Kidney (tissue), 14 donors: Measurements from ENCODE around the gene TRPV5. TPM values are rescaled to one million over a fixed set of nuclear protein-coding genes. Genes with fewer than 3 reads are reported as not detected.
A peak's percentile ranks its signal among the peaks of the same experiment; 100 is the strongest.

ENCODE experiments used
- DNase-seq, 5 donors: peaks; one replicate each; pipeline ENCODE4 v3.0.0-alpha.2; 2013 to 2020
- FAIRE-seq: peaks from 2 replicates; lab custom pipeline; 2012; peaks lifted over from hg19 to GRCh38; lab: Jason Lieb, UNC
- H3K27ac ChIP-seq, 2 donors: one replicate each; pipeline ENCODE4 v1.7.0; 2013; ENCODE audit warnings: low read depth in 2 of 2, low read length in 2 of 2, inconsistent platforms in 1 of 2
- H3K27me3 ChIP-seq: one replicate; pipeline ENCODE4 v1.7.1; 2013; ENCODE audit warnings: low read length, inconsistent platforms; ENCODE audit not compliant: control insufficient read depth, insufficient read depth
- H3K36me3 ChIP-seq, 3 donors: one replicate each; pipeline versions ENCODE4 v1.7.0 to v1.7.1; 2013; ENCODE audit warnings: low read length in 3 of 3, control low read depth in 1 of 3, inconsistent platforms in 1 of 3; ENCODE audit not compliant: insufficient read depth in 3 of 3, control insufficient read depth in 2 of 3
- H3K4me1 ChIP-seq, 3 donors: one replicate each; pipeline versions ENCODE4 v1.7.0 to v1.7.1; 2013; ENCODE audit warnings: low read length in 3 of 3, inconsistent platforms in 1 of 3, low read depth in 1 of 3; ENCODE audit not compliant: control insufficient read depth in 2 of 3, insufficient read depth in 2 of 3
- H3K4me3 ChIP-seq, 3 donors: one replicate each; pipeline versions ENCODE4 v1.7.0 to v1.8.1; 2013; ENCODE audit warnings: low read length in 3 of 3, control low read depth in 1 of 3, inconsistent platforms in 1 of 3
- H3K9ac ChIP-seq, 3 donors: one replicate each; pipeline versions ENCODE4 v1.7.0 to v1.7.1; 2013; ENCODE audit warnings: low read length in 3 of 3, control low read depth in 1 of 3, inconsistent platforms in 1 of 3
- H3K9me3 ChIP-seq, 3 donors: one replicate each; pipeline versions ENCODE4 v1.7.0 to v1.7.1; 2013; ENCODE audit warnings: low read length in 3 of 3, control low read depth in 1 of 3, inconsistent platforms in 1 of 3; ENCODE audit not compliant: control insufficient read depth in 2 of 3, insufficient read depth in 1 of 3
- CTCF ChIP-seq: IDR thresholded peaks from 3 replicates; pipeline ENCODE4 v1.5.1; 2012; ENCODE audit warnings: mild to moderate bottlenecking, moderate library complexity, borderline replicate concordance; ENCODE audit not compliant: insufficient read depth; ENCODE audit errors: extremely low read depth
- intact Hi-C: fragments of 100-400 bp; cut with DNase I; formaldehyde crosslinking; loops from one replicate; pipeline ENCODE4 v1.11.1; 2022
- polyA plus RNA-seq: library from polyadenylated mRNA; stranded (reverse); fragments of 350-450 nt; fragmentation: Illumina TruSeq; extraction: RNeasy Lipid Tissue Mini Kit (QIAGEN cat#74804); gene quantifications from one replicate; pipeline ENCODE4 v1.2.3, GENCODE V29; 2014; ENCODE audit warnings: low read depth, low replicate concordance; ENCODE audit not compliant: insufficient read depth
- total RNA-seq: library from RNA; stranded (reverse); fragmentation: NEBNext Ultra II Directional; extraction: Animal tissue kit (Norgen Biotek cat#: 25700); gene quantifications from one replicate; pipeline ENCODE4 v1.2.1, GENCODE V29; 2021
- donor health status: control.
- donor health status: control.
- donor health status: control.
- donor health status: control.
- donor health status: control.
- donor health status: DM: yes; HTN: yes; CAD: no.
- donor health status: Normal renal cell carcinoma (clear cell type).

The TRPV5 gene
- total and polyA plus RNA-seq, 2 donors from 2014 or later = 1.3 to 1.4 TPM

DNA sequence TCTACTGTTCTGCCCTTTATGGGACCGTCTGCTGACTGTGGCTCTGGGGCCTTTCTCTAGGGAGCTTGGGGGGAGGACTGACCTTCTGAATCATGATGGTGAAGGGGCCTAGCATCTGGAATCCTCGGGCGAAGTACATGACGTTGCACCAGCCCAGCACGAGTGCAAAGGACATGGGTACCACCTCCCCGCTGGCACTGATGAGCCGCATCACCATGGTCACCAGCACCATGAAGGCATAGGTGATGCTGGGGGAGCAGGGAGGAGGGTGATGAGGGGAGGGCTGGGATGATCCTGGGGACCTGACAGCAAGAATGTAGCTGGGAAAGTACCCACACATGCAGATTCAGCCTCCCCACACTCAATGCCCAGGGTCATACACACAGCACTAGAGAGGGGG lies 59.1 kb downstream of the TRPV5 start:
- no peak for TF ChIP-seq CTCF
- Histone ChIP-seq H3K9me3 (no peaks in the 10 kb centered on the region), H3K4me3 (no peak overlapping the region), H3K27ac (no peak overlapping the region), H3K36me3 (no peaks in the 10 kb centered on the region), H3K4me1 (no peaks in the 10 kb centered on the region), H3K9ac (no peak overlapping the region), H3K27me3 (no peaks in the 10 kb centered on the region)
- DNase-seq (no peak), FAIRE-seq (no peak)
- intact Hi-C loops = no loop called here

DNA sequence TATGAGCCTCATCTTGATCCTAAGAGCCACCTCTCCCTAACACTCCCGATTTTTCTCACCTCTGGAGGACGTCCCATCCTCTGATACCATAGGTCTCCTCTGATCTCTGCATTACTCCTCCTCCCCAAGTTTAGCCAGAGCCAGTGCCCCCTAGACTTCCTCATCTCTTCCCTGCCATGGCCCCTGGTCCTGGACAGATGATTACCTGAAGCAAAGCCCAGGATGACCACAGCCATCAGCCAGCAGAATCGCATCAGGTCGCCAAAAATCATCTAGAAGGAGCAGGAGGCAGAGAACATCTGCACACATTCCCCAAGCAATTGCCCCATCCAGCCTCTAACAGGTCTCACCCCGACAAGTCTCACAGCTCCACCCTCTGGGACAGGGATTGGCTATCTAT lies 59.7 kb downstream of the TRPV5 start:
- DNase-seq (no peak), FAIRE-seq (no peak)
- no peaks in the 10 kb centered on the region for H3K27me3 ChIP-seq
- intact Hi-C loops = no loop called here
- H3K9me3 ChIP-seq = no peaks in the 10 kb centered on the region
- H3K4me1 ChIP-seq = no peaks in the 10 kb centered on the region
- no peak overlapping the region for H3K9ac ChIP-seq
- TF ChIP-seq CTCF = no peak
- H3K27ac ChIP-seq = no peak overlapping the region
- H3K4me3 ChIP-seq = no peak overlapping the region
- H3K36me3 ChIP-seq = no peaks in the 10 kb centered on the region

GRCh38 chr7:142873281-142873784 lies 60.2 kb downstream of the TRPV5 start:
- Histone ChIP-seq H3K9me3 (no peaks in the 10 kb centered on the region), H3K4me1 (no peaks in the 10 kb centered on the region), H3K36me3 (no peaks in the 10 kb centered on the region), H3K27ac (no peak overlapping the region), H3K4me3 (no peak overlapping the region), H3K9ac (no peak overlapping the region), H3K27me3 (no peaks in the 10 kb centered on the region)
- DNase-seq (peak in 1 of 5 donors; percentile 32), FAIRE-seq (no peak)
- intact Hi-C loops = no loop called here
- TF ChIP-seq CTCF = peak; percentile 22

DNA sequence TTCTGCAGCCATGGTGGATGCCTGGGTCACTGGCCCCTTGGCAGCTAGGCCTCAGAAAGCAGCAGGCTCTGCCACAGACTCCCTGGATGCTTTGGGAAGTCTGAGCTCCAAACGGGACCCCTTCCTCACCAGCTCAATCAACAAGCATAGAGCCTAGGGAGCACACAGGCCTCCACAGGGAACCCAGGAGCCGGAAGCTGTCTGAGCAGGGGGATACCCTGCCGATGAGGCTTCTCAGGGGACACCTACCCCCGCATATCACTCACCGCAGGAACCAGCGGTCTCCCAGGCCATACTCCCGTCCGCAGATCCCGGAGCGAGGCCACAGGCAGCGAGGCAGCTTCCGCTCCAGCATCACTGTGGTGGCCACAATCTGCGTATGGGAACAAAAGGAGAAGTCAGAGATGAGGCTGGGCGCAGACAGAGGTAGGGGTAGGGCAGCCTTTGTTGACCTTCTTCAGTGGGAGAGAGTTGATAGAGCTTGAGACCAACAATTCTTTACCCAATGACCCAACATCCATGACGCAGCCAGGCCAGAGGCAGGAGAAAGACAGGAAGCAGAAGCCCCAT lies 61.4 kb downstream of the TRPV5 start:
- H3K4me3 ChIP-seq = no peak overlapping the region
- no peaks in the 10 kb centered on the region for H3K9me3 ChIP-seq
- TF ChIP-seq CTCF = no peak
- H3K27ac ChIP-seq = no peak overlapping the region
- intact Hi-C loops = no loop called here
- H3K27me3 ChIP-seq = no peaks in the 10 kb centered on the region
- DNase-seq (peak in 1 of 5 donors; percentile 16), FAIRE-seq (no peak)
- no peaks in the 10 kb centered on the region for H3K36me3 ChIP-seq
- no peaks in the 10 kb centered on the region for H3K4me1 ChIP-seq
- H3K9ac ChIP-seq = no peak overlapping the region
